BLaER1 (cell line): ENCODE measurements around the gene NSF.
"Not testable (repeated sequence)": the region's sequence is repeated elsewhere in the genome, so short reads cannot be mapped to it uniquely, and the experiment has no call there.

ENCODE experiments used
- H3K27ac ChIP-seq: shearing (Covaris generic); formaldehyde crosslinking; 2 replicates; pipeline ENCODE4 v1.8.1; 2022
- H3K27me3 ChIP-seq: shearing (Covaris generic); formaldehyde crosslinking; 2 replicates; pipeline ENCODE4 v1.8.1; 2022
- H3K36me3 ChIP-seq: shearing (Covaris generic); formaldehyde crosslinking; 2 replicates; pipeline ENCODE4 v1.8.1; 2022
- H3K4me1 ChIP-seq: shearing (Covaris generic); formaldehyde crosslinking; 2 replicates; pipeline ENCODE4 v1.8.1; 2022
- H3K4me2 ChIP-seq: shearing (Covaris generic); formaldehyde crosslinking; 2 replicates; pipeline ENCODE4 v1.8.1; 2022
- H3K4me3 ChIP-seq: shearing (Covaris generic); formaldehyde crosslinking; 2 replicates; pipeline ENCODE4 v1.8.1; 2022
- H3K9ac ChIP-seq: shearing (Covaris generic); formaldehyde crosslinking; 2 replicates; pipeline ENCODE4 v1.8.1; 2022
- H3K9me3 ChIP-seq: shearing (Covaris generic); formaldehyde crosslinking; 2 replicates; pipeline ENCODE4 v1.8.1; 2022
- H4K20me1 ChIP-seq: shearing (Covaris generic); formaldehyde crosslinking; 2 replicates; pipeline ENCODE4 v1.8.1; 2022
- Cebpa-rat ChIP-seq: shearing (Covaris generic); IDR thresholded peaks from 2 replicates; pipeline ENCODE4 v1.8.1; 2022

Gene NSF

GRCh38 chr17:46787478-46787877, 197.0 kb downstream of the NSF start:
- Histone ChIP-seq H3K9ac (no peak overlapping the region), H3K27ac (no peak overlapping the region), H3K27me3 (no peaks in the 10 kb centered on the region), H3K4me1 (peaks cover 9% of the 10 kb centered on the region), H3K4me2 (no peak overlapping the region), H3K9me3 (no peaks in the 10 kb centered on the region), H3K36me3 (no peaks in the 10 kb centered on the region), H3K4me3 (no peak overlapping the region), H4K20me1 (no peaks in the 10 kb centered on the region)
- TF ChIP-seq Cebpa-rat, result no peak

GRCh38 chr17:46788300-46788699, 197.8 kb downstream of the NSF start:
- no peak overlapping the region for H3K27ac ChIP-seq
- H4K20me1 ChIP-seq, result no peaks in the 10 kb centered on the region
- H3K9ac ChIP-seq, result no peak overlapping the region
- H3K27me3 ChIP-seq, result no peaks in the 10 kb centered on the region
- H3K4me2 ChIP-seq, result no peak overlapping the region
- TF ChIP-seq Cebpa-rat, result no peak
- H3K4me3 ChIP-seq, result no peak overlapping the region
- peaks cover 17% of the 10 kb centered on the region for H3K4me1 ChIP-seq
- H3K9me3 ChIP-seq, result no peaks in the 10 kb centered on the region
- H3K36me3 ChIP-seq, result no peaks in the 10 kb centered on the region

- Histone ChIP-seq H3K4me2 (no peak overlapping the region), H4K20me1 (no peaks in the 10 kb centered on the region), H3K36me3 (no peaks in the 10 kb centered on the region), H3K4me3 (no peak overlapping the region), H3K9ac (no peak overlapping the region), H3K9me3 (no peaks in the 10 kb centered on the region), H3K4me1 (peaks cover 22% of the 10 kb centered on the region), H3K27me3 (no peaks in the 10 kb centered on the region), H3K27ac (no peak overlapping the region)
- TF ChIP-seq Cebpa-rat, result no peak
Observed at GRCh38 chr17:46788796-46789195, 198.3 kb downstream of the NSF start.

- TF ChIP-seq Cebpa-rat, result no peak
- Histone ChIP-seq H3K4me2 (no peak overlapping the region), H3K27ac (no peak overlapping the region), H3K4me1 (peaks cover 30% of the 10 kb centered on the region), H4K20me1 (no peaks in the 10 kb centered on the region), H3K36me3 (no peaks in the 10 kb centered on the region), H3K9me3 (no peaks in the 10 kb centered on the region), H3K27me3 (no peaks in the 10 kb centered on the region), H3K9ac (no peak overlapping the region), H3K4me3 (no peak overlapping the region)
Observed at GRCh38 chr17:46789610-46790009, 199.1 kb downstream of the NSF start.

GRCh38 chr17:46790216-46790615, 199.7 kb downstream of the NSF start:
- no peak for TF ChIP-seq Cebpa-rat
- no peaks in the 10 kb centered on the region for H3K27me3 ChIP-seq
- H3K4me2 ChIP-seq, result 0 out of 2 replicates have a peak overlapping the region, but pooled peaks have one; percentile 27

GRCh38 chr17:46791531-46791930, 201.1 kb downstream of the NSF start:
- Histone ChIP-seq H3K4me1 (peaks cover 31% of the 10 kb centered on the region), H3K27ac (no peak overlapping the region), H3K4me3 (no peak overlapping the region), H4K20me1 (no peaks in the 10 kb centered on the region), H3K9ac (no peak overlapping the region), H3K36me3 (no peaks in the 10 kb centered on the region), H3K27me3 (no peaks in the 10 kb centered on the region), H3K4me2 (no peak overlapping the region), H3K9me3 (no peaks in the 10 kb centered on the region)
- no peak for TF ChIP-seq Cebpa-rat

More at GRCh38 chr17:46790216-46790615, 199.7 kb downstream of the NSF start:
- Histone ChIP-seq H3K4me1 (peaks cover 31% of the 10 kb centered on the region), H3K27ac (no peak overlapping the region), H4K20me1 (no peaks in the 10 kb centered on the region), H3K9ac (no peak overlapping the region), H3K4me3 (no peak overlapping the region), H3K9me3 (no peaks in the 10 kb centered on the region), H3K36me3 (no peaks in the 10 kb centered on the region)

GRCh38 chr17:46792071-46792470, 201.6 kb downstream of the NSF start:
- Histone ChIP-seq H3K9ac (no peak overlapping the region), H3K4me1 (peaks cover 31% of the 10 kb centered on the region), H3K4me2 (no peak overlapping the region), H3K4me3 (no peak overlapping the region), H4K20me1 (no peaks in the 10 kb centered on the region), H3K27me3 (no peaks in the 10 kb centered on the region), H3K9me3 (no peaks in the 10 kb centered on the region), H3K36me3 (no peaks in the 10 kb centered on the region), H3K27ac (no peak overlapping the region)
- no peak for TF ChIP-seq Cebpa-rat

- not testable (repeated sequence) for H3K4me3 ChIP-seq, H3K27ac ChIP-seq, H3K9ac ChIP-seq, H3K9me3 ChIP-seq, H4K20me1 ChIP-seq, H3K27me3 ChIP-seq, H3K36me3 ChIP-seq
- H3K4me2 ChIP-seq, result peak overlapping the region; percentile 72
- H3K4me1 ChIP-seq, result peaks cover 31% of the 10 kb centered on the region
Observed at GRCh38 chr17:46793023-46793422, 202.6 kb downstream of the NSF start.

GRCh38 chr17:46793541-46793940, 203.1 kb downstream of the NSF start:
- Histone ChIP-seq H3K27me3 (no peaks in the 10 kb centered on the region), H3K9ac (no peak overlapping the region), H3K4me3 (no peak overlapping the region), H3K9me3 (no peaks in the 10 kb centered on the region), H3K4me2 (peak overlapping the region; percentile 72), H3K36me3 (no peaks in the 10 kb centered on the region), H3K4me1 (peaks cover 31% of the 10 kb centered on the region), H4K20me1 (no peaks in the 10 kb centered on the region), H3K27ac (no peak overlapping the region)
- TF ChIP-seq Cebpa-rat, result no peak

- H3K4me3 ChIP-seq, result no peak overlapping the region
- no peak for TF ChIP-seq Cebpa-rat
- peaks cover 31% of the 10 kb centered on the region for H3K4me1 ChIP-seq
- no peaks in the 10 kb centered on the region for H3K9me3 ChIP-seq
- H3K4me2 ChIP-seq, result peak overlapping the region; percentile 72
- H4K20me1 ChIP-seq, result no peaks in the 10 kb centered on the region
- no peak overlapping the region for H3K9ac ChIP-seq
- H3K36me3 ChIP-seq, result no peaks in the 10 kb centered on the region
- H3K27ac ChIP-seq, result no peak overlapping the region
- H3K27me3 ChIP-seq, result no peaks in the 10 kb centered on the region
Observed at GRCh38 chr17:46794318-46794717, 203.8 kb downstream of the NSF start.

GRCh38 chr17:46795379-46795952, 205.0 kb downstream of the NSF start:
- Histone ChIP-seq H3K27me3 (no peaks in the 10 kb centered on the region), H4K20me1 (no peaks in the 10 kb centered on the region), H3K4me2 (no peak overlapping the region), H3K27ac (no peak overlapping the region), H3K4me1 (peaks cover 29% of the 10 kb centered on the region), H3K9me3 (no peaks in the 10 kb centered on the region), H3K4me3 (no peak overlapping the region), H3K9ac (no peak overlapping the region), H3K36me3 (no peaks in the 10 kb centered on the region)
- TF ChIP-seq Cebpa-rat, result no peak
